ENCODE data around the gene NXPE3. TPM values are rescaled to one million over a fixed set of nuclear protein-coding genes. Genes with fewer than 3 reads are reported as not detected.

Gene NXPE3
- total RNA-seq, 2 donors from 2014 or later: 22.9 to 49.8 TPM

DNA sequence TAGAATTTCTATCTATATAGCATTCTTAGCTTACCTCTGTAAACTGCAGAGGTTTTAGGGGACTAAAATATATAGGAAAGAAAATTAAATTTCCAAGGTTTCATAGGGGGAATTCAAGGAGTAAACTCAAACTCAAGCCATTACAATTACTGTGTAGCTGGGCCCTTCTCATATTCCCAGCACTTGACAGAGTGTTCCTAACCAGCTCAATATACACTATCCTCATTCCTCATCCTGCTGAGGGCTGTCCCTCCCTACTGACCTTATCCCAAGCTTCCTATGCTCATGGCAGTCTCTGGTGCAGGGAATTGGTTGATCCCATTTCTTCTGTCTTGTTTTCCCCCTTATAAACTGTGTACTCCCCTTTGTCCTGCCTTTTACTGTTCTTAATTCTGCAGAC is 33.9 kb downstream of the NXPE3 start:
- no peaks in the 10 kb centered on the region for H3K36me3 ChIP-seq
- H3K4me1 ChIP-seq: peaks cover 0 to 29% of the 10 kb centered on the region in 2 donors
- no peaks in the 10 kb centered on the region for H3K27me3 ChIP-seq
- no peak overlapping the region for H3K4me3 ChIP-seq
- H3K9me3 ChIP-seq: no peaks in the 10 kb centered on the region
- no peak overlapping the region for H3K27ac ChIP-seq
- TF ChIP-seq, protein P1, sequence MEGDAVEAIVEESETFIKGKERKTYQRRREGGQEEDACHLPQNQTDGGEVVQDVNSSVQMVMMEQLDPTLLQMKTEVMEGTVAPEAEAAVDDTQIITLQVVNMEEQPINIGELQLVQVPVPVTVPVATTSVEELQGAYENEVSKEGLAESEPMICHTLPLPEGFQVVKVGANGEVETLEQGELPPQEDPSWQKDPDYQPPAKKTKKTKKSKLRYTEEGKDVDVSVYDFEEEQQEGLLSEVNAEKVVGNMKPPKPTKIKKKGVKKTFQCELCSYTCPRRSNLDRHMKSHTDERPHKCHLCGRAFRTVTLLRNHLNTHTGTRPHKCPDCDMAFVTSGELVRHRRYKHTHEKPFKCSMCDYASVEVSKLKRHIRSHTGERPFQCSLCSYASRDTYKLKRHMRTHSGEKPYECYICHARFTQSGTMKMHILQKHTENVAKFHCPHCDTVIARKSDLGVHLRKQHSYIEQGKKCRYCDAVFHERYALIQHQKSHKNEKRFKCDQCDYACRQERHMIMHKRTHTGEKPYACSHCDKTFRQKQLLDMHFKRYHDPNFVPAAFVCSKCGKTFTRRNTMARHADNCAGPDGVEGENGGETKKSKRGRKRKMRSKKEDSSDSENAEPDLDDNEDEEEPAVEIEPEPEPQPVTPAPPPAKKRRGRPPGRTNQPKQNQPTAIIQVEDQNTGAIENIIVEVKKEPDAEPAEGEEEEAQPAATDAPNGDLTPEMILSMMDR (IDR thresholded peaks at IDR 0.05): no peak
- no peak for DNase-seq (ENCODE audit: low spot score)

DNA sequence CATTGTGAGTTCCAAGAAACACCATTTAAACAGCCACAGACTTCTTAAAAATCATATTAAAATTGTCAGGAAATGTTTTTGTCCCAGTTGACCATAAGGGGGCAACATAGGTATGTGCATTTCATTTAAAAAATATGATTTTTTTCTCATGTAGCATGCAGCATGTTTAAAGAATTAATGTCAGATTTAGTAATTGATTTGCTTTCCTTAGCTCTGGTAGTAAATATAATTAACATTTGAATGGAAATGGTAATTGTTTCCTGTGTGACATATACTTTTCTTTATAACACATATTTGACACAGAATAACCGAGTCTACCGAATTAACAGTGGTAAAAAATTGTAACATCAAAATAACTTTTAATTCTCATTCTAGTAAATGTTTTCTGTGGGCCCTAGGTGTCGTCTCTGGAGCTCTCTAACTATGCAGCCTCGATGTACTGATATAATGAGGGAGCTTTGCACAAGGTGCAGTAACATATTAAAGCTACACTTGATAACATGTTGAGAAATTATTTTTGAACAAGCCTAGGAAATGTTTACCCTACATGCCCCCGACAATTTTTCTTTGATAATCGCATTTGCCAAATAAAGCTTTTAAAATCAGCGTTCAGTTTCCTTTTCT is 34.9 kb downstream of the NXPE3 start:
- DNase-seq (ENCODE audit: low spot score): no peak
- Histone ChIP-seq H3K27me3 (no peaks in the 10 kb centered on the region), H3K36me3 (no peaks in the 10 kb centered on the region), H3K4me3 (no peak overlapping the region), H3K9me3 (no peaks in the 10 kb centered on the region), H3K27ac (no peak overlapping the region), H3K4me1 (peaks cover 0 to 28% of the 10 kb centered on the region in 2 donors)
- TF ChIP-seq, protein P1 (IDR thresholded peaks at IDR 0.05): peak; percentile 38 to 72

DNA sequence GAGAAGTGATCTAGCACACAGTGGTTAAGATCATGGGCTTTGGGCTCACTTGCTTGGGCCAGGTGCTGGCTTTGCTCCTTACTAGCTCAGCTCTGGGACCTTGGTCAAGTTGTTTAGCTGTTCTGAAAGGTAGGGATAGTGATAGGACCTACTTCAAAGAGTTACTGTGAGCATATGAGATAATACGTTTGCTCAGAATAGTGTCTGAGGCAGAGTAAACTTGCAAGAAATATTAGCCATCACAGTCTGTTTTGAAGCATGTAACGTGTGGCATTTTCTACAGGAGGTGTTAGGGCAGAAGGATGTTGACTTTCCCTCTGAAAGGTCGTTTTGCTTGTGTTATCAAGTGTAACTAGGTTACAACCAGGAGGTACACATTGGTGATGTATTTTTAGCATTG is 35.8 kb downstream of the NXPE3 start:
- TF ChIP-seq, protein P1 (IDR thresholded peaks at IDR 0.05): no peak
- H3K9me3 ChIP-seq: no peaks in the 10 kb centered on the region
- no peaks in the 10 kb centered on the region for H3K27me3 ChIP-seq
- H3K36me3 ChIP-seq: no peaks in the 10 kb centered on the region
- H3K4me3 ChIP-seq: no peak overlapping the region
- H3K4me1 ChIP-seq: peaks cover 0 to 19% of the 10 kb centered on the region in 2 donors
- DNase-seq (ENCODE audit: low spot score): no peak
- H3K27ac ChIP-seq: peak overlapping the region in 1 of 2 donors; percentile 32

DNA sequence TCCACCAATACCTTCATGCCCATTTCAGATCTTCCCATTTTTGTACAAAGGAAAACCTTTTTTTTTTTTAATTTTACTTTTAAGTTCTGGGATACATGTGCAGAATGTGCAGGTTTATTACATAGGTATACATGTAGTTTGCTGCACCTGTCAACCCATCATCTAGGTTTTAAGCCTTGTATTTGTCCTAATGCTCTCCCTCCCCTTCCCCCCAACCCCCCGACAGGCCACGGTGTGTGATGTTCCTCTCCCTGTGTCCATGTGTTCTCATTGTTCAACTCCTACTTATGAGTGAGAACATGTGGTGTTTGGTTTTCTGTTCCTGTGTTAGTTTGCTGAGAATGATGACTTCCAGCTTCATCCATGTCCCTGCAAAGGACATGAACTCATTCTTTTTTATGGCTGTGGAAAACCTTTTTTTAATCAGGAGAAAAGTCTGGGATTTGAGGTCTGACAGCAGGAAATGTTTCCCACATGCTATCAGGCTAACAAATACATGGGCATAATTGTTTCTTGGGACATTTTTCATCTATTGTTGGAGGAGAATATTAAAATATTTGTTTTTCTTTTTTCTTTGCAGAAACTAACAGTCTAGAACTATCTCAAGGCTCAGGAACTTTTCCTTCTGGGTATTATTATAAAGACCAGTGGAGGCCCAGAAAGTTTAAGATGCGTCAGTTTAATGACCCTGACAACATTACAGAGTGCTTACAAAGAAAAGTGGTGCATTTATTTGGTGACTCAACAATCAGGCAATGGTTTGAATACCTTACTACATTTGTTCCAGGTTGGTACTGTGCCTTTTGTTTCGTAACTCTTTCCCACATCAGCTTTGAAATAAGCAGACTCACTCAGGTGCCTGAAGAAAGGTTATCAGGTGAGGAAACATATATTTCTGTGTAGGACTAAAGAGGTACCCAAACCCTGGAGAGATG is 37.5 kb downstream of the NXPE3 start:
- no peak overlapping the region for H3K27ac ChIP-seq
- TF ChIP-seq, protein P1 (IDR thresholded peaks at IDR 0.05): no peak
- H3K4me1 ChIP-seq: peaks cover 0 to 12% of the 10 kb centered on the region in 2 donors
- peaks cover 3% of the 10 kb centered on the region for H3K36me3 ChIP-seq
- H3K9me3 ChIP-seq: no peaks in the 10 kb centered on the region
- DNase-seq (ENCODE audit: low spot score): no peak
- H3K4me3 ChIP-seq: no peak overlapping the region
- no peaks in the 10 kb centered on the region for H3K27me3 ChIP-seq

DNA sequence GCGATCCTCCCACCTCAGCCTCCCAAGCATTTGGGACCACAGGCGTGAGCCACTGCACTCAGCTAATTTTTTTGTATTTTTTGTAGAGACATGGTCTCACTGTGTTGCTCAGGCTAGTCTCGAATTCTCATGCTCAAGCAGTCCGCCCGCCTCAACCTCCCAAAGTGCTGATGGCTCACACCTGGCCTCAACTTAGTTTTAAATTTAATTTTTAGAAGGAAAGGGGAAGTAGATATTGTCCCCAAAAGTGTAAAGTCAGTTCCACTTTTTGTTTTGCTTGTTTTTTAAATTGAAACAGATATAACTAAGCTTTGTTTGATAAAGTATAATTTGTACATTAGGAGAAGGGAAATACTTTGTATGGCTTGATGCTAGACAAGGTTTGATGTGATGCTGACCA is 39.0 kb downstream of the NXPE3 start:
- DNase-seq (ENCODE audit: low spot score): no peak
- peaks cover 8% of the 10 kb centered on the region for H3K36me3 ChIP-seq
- H3K4me1 ChIP-seq: peaks cover 0 to 12% of the 10 kb centered on the region in 2 donors
- TF ChIP-seq, protein P1 (IDR thresholded peaks at IDR 0.05): no peak
- H3K4me3 ChIP-seq: no peak overlapping the region
- no peak overlapping the region for H3K27ac ChIP-seq
- no peaks in the 10 kb centered on the region for H3K9me3 ChIP-seq
- H3K27me3 ChIP-seq: no peaks in the 10 kb centered on the region
